Neural progenitor cell (in vitro differentiated cells): ENCODE measurements around the gene GALNT17. TPM values are rescaled to one million over a fixed set of nuclear protein-coding genes. Genes with fewer than 3 reads are reported as not detected.

ENCODE experiments used
- DNase-seq: peaks from one replicate; pipeline ENCODE4 v3.0.0-alpha.2; 2016; ENCODE audit warnings: low spot score
- H2AFZ ChIP-seq: fragments of 200-600 bp; sonication (generic); replicated peaks from 2 replicates; pipeline ENCODE4 v1.6.1; 2016; ENCODE audit warnings: antibody characterized with exemption
- H3F3A ChIP-seq: fragments of 200-600 bp; sonication (generic); 2 replicates; pipeline ENCODE4 v1.6.1; 2016; ENCODE audit warnings: antibody characterized with exemption, low read depth
- H3K27ac ChIP-seq: fragments of 200-600 bp; sonication (generic); 2 replicates; pipeline ENCODE4 v1.5.1; 2016; ENCODE audit warnings: mild to moderate bottlenecking
- H3K27me3 ChIP-seq: fragments of 200-600 bp; sonication (generic); 2 replicates; pipeline ENCODE4 v1.6.1; 2016; ENCODE audit warnings: mild to moderate bottlenecking, moderate library complexity
- H3K36me3 ChIP-seq: fragments of 200-600 bp; sonication (generic); 2 replicates; pipeline ENCODE4 v1.5.1; 2016
- H3K4me1 ChIP-seq: fragments of 200-600 bp; sonication (generic); 2 replicates; pipeline ENCODE4 v1.6.1; 2016; ENCODE audit warnings: mixed run types
- H3K4me2 ChIP-seq: fragments of 200-600 bp; sonication (generic); 2 replicates; pipeline ENCODE4 v1.6.1; 2016
- H3K4me3 ChIP-seq: fragments of 200-600 bp; sonication (generic); 2 replicates; pipeline ENCODE4 v1.5.1; 2016
- H3K79me2 ChIP-seq: fragments of 200-600 bp; sonication (generic); 2 replicates; pipeline ENCODE4 v1.6.1; 2016; ENCODE audit warnings: low read depth
- H3K9ac ChIP-seq: fragments of 200-600 bp; sonication (generic); 2 replicates; pipeline ENCODE4 v1.6.1; 2016
- H3K9me3 ChIP-seq: fragments of 200-600 bp; sonication (generic); 2 replicates; pipeline ENCODE4 v1.5.1; 2016; ENCODE audit warnings: low read depth
- H4K20me1 ChIP-seq: fragments of 200-600 bp; sonication (generic); 2 replicates; pipeline ENCODE4 v1.6.1; 2016; ENCODE audit warnings: low read depth
- H3K27ac Mint-ChIP-seq: 3 replicates; pipeline ENCODE4 v1.8.0; 2021; ENCODE audit warnings: mixed read lengths
- H3K27me3 Mint-ChIP-seq: 2 replicates; pipeline ENCODE4 v1.8.0; 2022; ENCODE audit warnings: low read depth, mild to moderate bottlenecking, inconsistent platforms, moderate library complexity, mixed read lengths; ENCODE audit not compliant: insufficient read depth
- H3K36me3 Mint-ChIP-seq: 3 replicates; pipeline ENCODE4 v1.8.0; 2021; ENCODE audit warnings: mixed read lengths
- H3K4me1 Mint-ChIP-seq: 3 replicates; pipeline ENCODE4 v1.8.0; 2021; ENCODE audit warnings: mixed read lengths
- H3K4me3 Mint-ChIP-seq: 3 replicates; pipeline ENCODE4 v1.8.0; 2021; ENCODE audit warnings: mild to moderate bottlenecking, moderate library complexity, mixed read lengths
- H3K9me3 Mint-ChIP-seq: 3 replicates; pipeline ENCODE4 v1.8.0; 2020; ENCODE audit warnings: mixed read lengths
- CTCF ChIP-seq: fragments of 200-600 bp; sonication (generic); IDR thresholded peaks from 2 replicates; pipeline ENCODE4 v1.5.1; 2017; ENCODE audit warnings: antibody characterized with exemption, mild to moderate bottlenecking
- EZH2 ChIP-seq: fragments of 200-600 bp; sonication (generic); IDR thresholded peaks from 2 replicates; pipeline ENCODE4 v1.6.1; 2017; ENCODE audit warnings: antibody characterized with exemption, mild to moderate bottlenecking, moderate library complexity
- EZH2phosphoT487 ChIP-seq: fragments of 200-600 bp; sonication (generic); IDR thresholded peaks from 2 replicates; pipeline ENCODE4 v1.6.1; 2017; ENCODE audit warnings: antibody characterized with exemption
- total RNA-seq: library from RNA; depleted of rRNA; stranded (reverse); fragments of >200 nt; gene quantifications from 2 replicates; pipeline ENCODE4 v1.2.3, GENCODE V29; 2015; ENCODE audit warnings: low replicate concordance

The GALNT17 gene
- total RNA-seq, 1 donor from 2014 or later, result 17.1 TPM

GRCh38 chr7:71157757-71158156, 25.8 kb downstream of the GALNT17 start:
- H3K36me3 ChIP-seq, result no peaks in the 10 kb centered on the region

GRCh38 chr7:71165708-71166107, 33.8 kb downstream of the GALNT17 start:
- TF ChIP-seq CTCF (peak; percentile 31), EZH2 (no peak), EZH2phosphoT487 (no peak)
- no peaks in the 10 kb centered on the region for H3K9me3 Mint-ChIP-seq
- H3K4me3 ChIP-seq, result no peak overlapping the region
- no peaks in the 10 kb centered on the region for H3K27me3 ChIP-seq
- H3K4me3 Mint-ChIP-seq, result no peak overlapping the region
- no peaks in the 10 kb centered on the region for H3K36me3 ChIP-seq
- H4K20me1 ChIP-seq, result no peaks in the 10 kb centered on the region
- no peak overlapping the region for H3K27ac ChIP-seq
- H3K79me2 ChIP-seq, result peaks cover 97% of the 10 kb centered on the region
- DNase-seq, result no peak
- H3K9me3 ChIP-seq, result no peaks in the 10 kb centered on the region
- H2AFZ ChIP-seq, result no peak overlapping the region
- H3K27me3 Mint-ChIP-seq, result no peaks in the 10 kb centered on the region
- no peaks in the 10 kb centered on the region for H3K36me3 Mint-ChIP-seq
- peaks cover 6% of the 10 kb centered on the region for H3K4me1 ChIP-seq
- no peak overlapping the region for H3K9ac ChIP-seq
- H3F3A ChIP-seq, result no peaks in the 10 kb centered on the region
- H3K4me1 Mint-ChIP-seq, result no peaks in the 10 kb centered on the region
- H3K4me2 ChIP-seq, result no peak overlapping the region
- no peak overlapping the region for H3K27ac Mint-ChIP-seq

More at GRCh38 chr7:71157757-71158156, 25.8 kb downstream of the GALNT17 start:
- Histone ChIP-seq H3K4me1 (peaks cover 5% of the 10 kb centered on the region), H3K4me3 (no peak overlapping the region), H3K9ac (no peak overlapping the region), H4K20me1 (peaks cover 2% of the 10 kb centered on the region), H3K4me2 (no peak overlapping the region), H3K9me3 (no peaks in the 10 kb centered on the region), H3K79me2 (peaks cover 85% of the 10 kb centered on the region), H2AFZ (no peak overlapping the region), H3K27ac (no peak overlapping the region), H3F3A (no peaks in the 10 kb centered on the region), H3K27me3 (no peaks in the 10 kb centered on the region)
- H3K36me3 Mint-ChIP-seq, result no peaks in the 10 kb centered on the region
- no peak overlapping the region for H3K27ac Mint-ChIP-seq
- H3K9me3 Mint-ChIP-seq, result no peaks in the 10 kb centered on the region
- H3K4me1 Mint-ChIP-seq, result no peaks in the 10 kb centered on the region
- TF ChIP-seq EZH2phosphoT487 (no peak), EZH2 (no peak), CTCF (no peak)
- no peak for DNase-seq
- peaks cover 3% of the 10 kb centered on the region for H3K27me3 Mint-ChIP-seq
- no peak overlapping the region for H3K4me3 Mint-ChIP-seq

GRCh38 chr7:71171476-71171875, 39.5 kb downstream of the GALNT17 start:
- no peak overlapping the region for H2AFZ ChIP-seq
- H3F3A ChIP-seq, result no peaks in the 10 kb centered on the region
- no peaks in the 10 kb centered on the region for H3K36me3 ChIP-seq
- H3K27me3 ChIP-seq, result no peaks in the 10 kb centered on the region
- no peaks in the 10 kb centered on the region for H3K4me1 Mint-ChIP-seq
- no peak for TF ChIP-seq EZH2phosphoT487
- TF ChIP-seq EZH2, result no peak
- no peak for TF ChIP-seq CTCF
- no peaks in the 10 kb centered on the region for H4K20me1 ChIP-seq
- no peak overlapping the region for H3K4me3 ChIP-seq
- H3K79me2 ChIP-seq, result peaks cover 100% of the 10 kb centered on the region
- H3K4me1 ChIP-seq, result peaks cover 6% of the 10 kb centered on the region
- H3K36me3 Mint-ChIP-seq, result no peaks in the 10 kb centered on the region
- no peak overlapping the region for H3K9ac ChIP-seq
- DNase-seq, result no peak
- no peaks in the 10 kb centered on the region for H3K9me3 ChIP-seq
- no peak overlapping the region for H3K4me3 Mint-ChIP-seq
- no peaks in the 10 kb centered on the region for H3K27me3 Mint-ChIP-seq
- peaks cover 2% of the 10 kb centered on the region for H3K9me3 Mint-ChIP-seq
- no peak overlapping the region for H3K27ac Mint-ChIP-seq
- H3K27ac ChIP-seq, result no peak overlapping the region
- no peak overlapping the region for H3K4me2 ChIP-seq
